SJCRH30 (cell line): ENCODE results near the gene KCNC1. TPM values are rescaled to one million over a fixed set of nuclear protein-coding genes. Genes with fewer than 3 reads are reported as not detected.

Experiments
- DNase-seq, 2 experiments: peaks; one replicate each; pipeline ENCODE4 v3.0.0-alpha.2; 2015 to 2020
- H3K27ac ChIP-seq: fragments of 250-450 bp; sonication (Bioruptor Pico); 2 replicates; pipeline ENCODE4 v1.5.1; 2020; ENCODE audit warnings: mild to moderate bottlenecking, moderate library complexity
- H3K27me3 ChIP-seq: fragments of 250-450 bp; sonication (Bioruptor Pico); 2 replicates; pipeline ENCODE4 v1.5.1; 2020; ENCODE audit warnings: mild to moderate bottlenecking, moderate library complexity
- H3K36me3 ChIP-seq: fragments of 250-450 bp; sonication (Bioruptor Pico); 2 replicates; pipeline ENCODE4 v1.5.1; 2020; ENCODE audit warnings: mild to moderate bottlenecking, moderate library complexity
- H3K4me1 ChIP-seq: fragments of 250-450 bp; sonication (Bioruptor Pico); 2 replicates; pipeline ENCODE4 v1.5.1; 2020; ENCODE audit warnings: mild to moderate bottlenecking, moderate library complexity
- H3K4me3 ChIP-seq: fragments of 250-450 bp; sonication (Bioruptor Pico); 2 replicates; pipeline ENCODE4 v1.5.1; 2020; ENCODE audit warnings: mild to moderate bottlenecking, moderate library complexity
- H3K9me3 ChIP-seq: fragments of 250-450 bp; sonication (Bioruptor Pico); replicated peaks from 2 replicates; pipeline ENCODE4 v1.5.1; 2020; ENCODE audit warnings: mild to moderate bottlenecking, moderate library complexity
- total RNA-seq: library from RNA; depleted of rRNA; stranded (reverse); fragments of >200 nt; shearing (Covaris generic); gene quantifications from 2 replicates; pipeline ENCODE4 v1.2.3, GENCODE V29; 2014; rRNA removed

The KCNC1 gene
- total RNA-seq, 1 experiment from 2014 or later, result 6.7 TPM

- no peak overlapping the region for H3K4me3 ChIP-seq
- DNase-seq, result no peak
- no peaks in the 10 kb centered on the region for H3K9me3 ChIP-seq
- H3K4me1 ChIP-seq, result no peaks in the 10 kb centered on the region
- H3K36me3 ChIP-seq, result no peaks in the 10 kb centered on the region
- no peaks in the 10 kb centered on the region for H3K27me3 ChIP-seq
- H3K27ac ChIP-seq, result no peak overlapping the region
Measured at GRCh38 chr11:17831883-17832282, 97.3 kb downstream of the KCNC1 start.

Other genes starting within 250 kb of the KCNC1 start
- gene USH1C, start 190.4 kb upstream of the KCNC1 start, total RNA-seq, result 0.35 and 0.47 TPM in 2 replicates
- gene OTOG, start 187.5 kb upstream of the KCNC1 start, total RNA-seq, result 3.3 and 5.9 TPM in 2 replicates
- gene MYOD1, start 15.2 kb upstream of the KCNC1 start, total RNA-seq, result 675 and 679 TPM in 2 replicates